ENCODE results near the gene PTPRN2.

Gene PTPRN2

DNA sequence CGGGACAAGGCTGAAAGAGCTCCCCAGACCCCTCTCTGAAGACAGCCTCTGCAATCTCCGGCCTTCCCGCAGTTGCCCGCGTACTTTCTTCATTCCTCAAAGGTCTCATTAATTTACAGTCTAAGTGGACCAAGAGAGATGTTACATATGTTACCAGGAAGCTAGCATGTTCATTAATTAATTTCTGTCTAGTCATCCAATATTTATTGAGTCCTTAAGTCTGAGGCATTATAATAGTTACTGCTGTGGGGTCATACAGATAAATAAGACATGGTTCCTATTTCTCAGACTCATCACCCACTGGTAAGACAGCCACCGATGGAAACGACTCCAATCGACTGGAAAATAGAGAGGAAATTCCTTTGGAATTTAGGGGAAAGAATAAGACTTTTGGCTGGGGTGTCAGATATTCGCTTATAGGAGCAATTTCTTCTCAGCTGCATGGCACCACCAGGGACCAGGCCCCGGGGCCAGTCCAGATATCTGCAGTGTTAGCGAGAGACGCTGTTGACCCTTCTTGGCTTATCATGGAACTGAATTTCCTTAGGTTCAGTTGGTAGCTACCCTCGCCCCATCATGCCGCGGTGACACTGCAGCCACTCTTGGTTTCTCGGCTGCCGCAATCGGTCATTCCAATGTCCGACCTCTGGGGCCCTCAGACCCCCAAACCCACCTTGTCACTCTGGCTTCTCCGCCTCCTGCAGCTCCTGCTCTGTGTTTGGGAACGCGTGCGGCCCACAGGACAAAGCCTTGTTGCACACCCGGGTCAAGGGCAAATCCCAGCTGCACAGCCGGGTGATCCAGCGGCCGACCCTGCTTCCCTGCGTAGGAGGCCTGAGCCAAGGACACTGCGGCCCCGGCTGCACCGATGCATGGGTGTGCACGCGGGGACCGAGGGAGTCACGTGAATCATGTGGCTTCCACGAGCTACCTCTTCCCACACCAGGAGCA lies 867.6 kb downstream of the PTPRN2 start:
- no peak for DNase-seq (ENCODE audit: low spot score)

GRCh38 chr7:157719008-157719682 lies 868.5 kb downstream of the PTPRN2 start:
- no peak for DNase-seq (ENCODE audit: low spot score)

GRCh38 chr7:157718303-157719007 lies 869.2 kb downstream of the PTPRN2 start:
- DNase-seq (ENCODE audit: low spot score), result no peak

DNA sequence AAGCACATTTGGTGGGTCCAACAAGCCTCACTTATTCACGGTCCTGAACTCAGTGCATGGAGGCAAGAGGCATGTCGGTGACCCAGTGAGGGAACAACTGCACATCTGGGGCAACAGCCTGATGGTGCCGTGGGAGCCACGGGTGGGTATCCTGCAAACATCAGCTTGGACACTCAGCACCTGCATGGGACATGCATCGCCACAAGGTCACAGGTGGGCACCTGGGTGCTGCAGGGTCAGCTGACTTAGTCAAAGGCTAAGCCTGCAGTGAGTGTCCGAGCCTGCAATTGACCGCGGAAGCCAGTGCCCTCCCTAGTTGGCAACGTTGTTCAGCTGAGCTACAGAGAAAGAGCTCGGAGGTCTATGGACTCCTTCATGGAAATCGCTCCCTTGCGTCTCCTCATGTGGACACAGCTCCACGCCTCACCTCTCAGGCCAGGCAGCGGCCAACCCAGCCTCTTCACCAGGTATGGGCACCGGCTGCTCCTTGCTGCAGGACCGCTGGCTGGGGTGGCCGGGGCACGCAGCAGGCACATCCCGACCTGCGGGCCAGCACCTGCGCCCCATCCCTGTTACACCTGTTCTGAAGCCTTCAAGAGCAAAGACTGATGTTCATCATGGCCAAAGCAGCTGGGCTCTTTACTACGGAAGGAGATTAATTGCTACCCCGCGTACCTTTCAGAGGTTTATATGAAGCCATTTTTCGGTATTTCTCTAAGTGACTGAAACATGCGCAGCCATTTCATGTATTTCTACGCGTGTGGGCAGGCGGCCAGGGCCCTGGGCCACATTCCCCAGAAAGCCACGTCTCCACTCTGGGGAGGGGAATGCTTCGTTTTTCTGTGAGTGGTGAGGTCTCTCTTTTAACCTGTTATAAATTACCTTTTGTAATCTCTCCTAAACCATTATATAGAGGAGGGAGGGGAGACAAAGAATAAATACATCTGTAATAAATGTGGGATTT lies 870.1 kb downstream of the PTPRN2 start:
- no peak for DNase-seq (ENCODE audit: low spot score)

DNA sequence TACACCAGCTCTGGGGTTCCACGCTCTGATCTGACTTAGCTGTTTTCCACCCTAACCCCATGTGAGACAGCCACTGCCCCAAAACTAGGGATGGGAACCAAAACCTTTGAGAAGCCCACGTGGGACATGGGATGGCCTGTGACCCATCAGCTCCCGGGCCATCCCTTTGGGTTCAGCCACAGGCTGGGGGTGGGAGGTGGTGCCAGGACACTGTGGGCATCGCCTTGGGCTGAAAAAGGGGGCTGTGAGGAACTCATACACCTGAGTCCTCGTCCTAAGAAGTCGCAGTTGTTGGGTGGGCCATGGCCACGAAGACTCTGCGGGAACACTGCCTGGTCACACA lies 871.7 kb downstream of the PTPRN2 start:
- DNase-seq (ENCODE audit: low spot score), result no peak

- DNase-seq (ENCODE audit: low spot score), result no peak
Observed at GRCh38 chr7:157715071-157715937, 872.3 kb downstream of the PTPRN2 start.

DNA sequence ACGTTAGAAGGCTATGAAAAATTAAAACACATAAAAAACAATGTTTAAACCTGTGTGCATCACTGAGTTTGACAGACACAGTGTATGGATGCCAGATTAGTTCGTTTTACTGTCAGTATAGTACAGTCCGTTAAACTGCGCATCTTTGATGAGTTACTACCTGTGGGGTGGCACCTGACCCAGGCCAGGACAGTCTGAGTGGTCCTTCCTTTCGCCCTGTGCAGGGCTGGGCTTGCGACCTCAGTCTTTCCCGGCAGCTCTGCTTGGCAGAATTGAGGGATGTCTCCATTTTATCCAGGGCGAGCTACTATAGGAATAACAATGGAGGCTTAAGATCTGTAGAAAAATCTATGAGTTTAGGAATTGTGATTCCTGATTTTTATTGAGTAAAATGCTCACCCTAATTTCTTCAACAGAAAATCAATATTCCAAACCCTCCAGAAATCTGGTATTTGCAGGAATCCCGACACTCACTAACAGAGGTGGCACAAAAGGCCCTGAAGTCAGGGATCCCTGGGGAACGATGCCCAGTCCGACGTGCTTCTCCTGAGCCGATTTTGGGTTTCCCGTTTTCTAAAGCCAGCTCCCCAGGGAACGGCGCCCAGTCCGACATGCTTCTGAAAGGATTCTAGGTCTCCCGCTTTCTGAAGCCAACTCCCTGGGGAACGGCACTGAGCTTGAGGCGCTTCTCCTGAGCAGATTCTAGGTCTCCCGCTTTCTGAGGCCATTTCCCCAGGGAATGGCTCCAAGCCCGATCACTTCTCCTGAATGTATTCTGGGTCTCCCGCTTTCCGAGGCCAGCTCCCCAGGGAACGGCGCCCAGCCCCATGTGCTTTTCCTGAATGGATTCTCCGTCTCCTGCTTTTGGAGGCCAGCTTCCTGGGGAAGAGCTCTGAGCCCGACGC lies 873.2 kb downstream of the PTPRN2 start:
- no peak for DNase-seq (ENCODE audit: low spot score)

- no peak for DNase-seq (ENCODE audit: low spot score)
Observed at GRCh38 chr7:157713591-157713990, 874.0 kb downstream of the PTPRN2 start.

DNA sequence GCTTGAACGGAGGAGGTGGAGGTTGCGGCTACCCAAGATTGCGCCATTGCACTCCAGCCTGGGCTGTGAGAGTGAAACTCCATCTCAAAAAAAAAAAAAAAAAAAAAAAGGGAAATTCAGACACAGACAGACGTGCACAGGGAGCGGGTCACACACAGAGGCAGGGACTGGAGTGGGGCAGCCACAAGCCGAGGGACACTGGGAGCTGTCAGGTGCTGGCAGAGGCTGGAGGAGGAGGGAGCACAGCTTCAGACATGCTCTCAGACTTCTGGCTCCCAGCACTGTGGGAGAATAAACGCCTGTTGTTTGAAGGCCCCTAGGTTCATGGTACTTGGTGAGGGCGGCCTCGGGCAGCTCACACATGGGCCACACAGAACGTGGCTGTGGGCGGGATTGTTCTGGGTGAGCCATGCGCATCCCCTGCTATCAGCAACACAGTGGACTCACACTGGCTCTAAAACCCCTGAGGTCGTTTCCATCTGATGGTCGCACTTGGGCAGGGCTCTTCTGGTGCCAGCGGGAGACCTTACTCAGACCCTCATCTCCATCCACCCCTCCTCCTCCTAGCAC lies 874.9 kb downstream of the PTPRN2 start:
- DNase-seq (ENCODE audit: low spot score), result no peak

DNA sequence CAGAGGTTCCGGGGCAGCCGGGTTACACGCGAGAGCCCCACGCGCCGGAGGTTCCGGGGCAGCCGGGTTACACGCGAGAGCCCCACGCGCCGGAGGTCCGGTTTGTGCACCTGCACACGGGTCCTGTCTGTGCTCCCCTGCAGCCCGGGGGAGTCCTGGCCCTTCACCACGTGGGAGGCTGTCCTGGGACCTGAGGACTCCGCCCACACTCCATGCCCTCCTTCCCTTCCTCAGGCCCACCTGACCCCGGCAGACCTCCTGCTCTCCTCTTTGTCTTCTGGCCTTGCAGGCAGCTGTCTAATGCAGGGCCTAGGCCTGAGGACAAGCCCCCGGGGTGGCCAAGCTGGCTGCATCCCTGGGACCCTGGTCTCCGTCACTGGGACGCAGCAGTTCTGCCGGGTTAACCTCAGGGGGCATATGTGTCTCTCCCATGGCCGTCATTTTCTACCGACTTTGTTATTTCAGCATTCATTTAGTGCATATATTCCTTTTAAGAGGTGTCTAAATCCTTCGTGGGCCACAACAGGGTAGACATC lies 876.2 kb downstream of the PTPRN2 start:
- no peak for DNase-seq (ENCODE audit: low spot score)

GRCh38 chr7:157710396-157710795 lies 877.2 kb downstream of the PTPRN2 start:
- no peak for DNase-seq (ENCODE audit: low spot score)

GRCh38 chr7:157709531-157710251 lies 877.9 kb downstream of the PTPRN2 start:
- DNase-seq (ENCODE audit: low spot score), result no peak

DNA sequence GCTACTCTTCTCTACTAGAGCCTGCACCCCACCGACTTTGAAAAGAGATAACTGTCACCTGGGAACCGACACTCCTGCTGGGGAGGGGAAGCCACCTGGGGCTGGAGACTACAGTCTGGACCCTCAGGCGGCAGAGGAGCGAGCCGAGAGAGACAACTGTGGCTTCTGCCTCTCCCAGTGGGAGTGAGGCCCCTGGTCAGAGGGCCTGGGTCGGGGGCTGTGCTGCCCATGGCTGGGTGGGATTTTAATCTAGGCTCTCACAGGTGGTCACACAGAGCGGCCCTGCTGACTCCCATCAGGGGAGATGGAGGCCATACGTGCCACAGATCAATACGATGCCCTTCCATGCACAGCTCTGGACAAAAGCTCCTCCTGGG lies 878.7 kb downstream of the PTPRN2 start:
- DNase-seq (ENCODE audit: low spot score), result no peak

GRCh38 chr7:157707983-157708918 lies 879.4 kb downstream of the PTPRN2 start:
- no peak for DNase-seq (ENCODE audit: low spot score)

DNA sequence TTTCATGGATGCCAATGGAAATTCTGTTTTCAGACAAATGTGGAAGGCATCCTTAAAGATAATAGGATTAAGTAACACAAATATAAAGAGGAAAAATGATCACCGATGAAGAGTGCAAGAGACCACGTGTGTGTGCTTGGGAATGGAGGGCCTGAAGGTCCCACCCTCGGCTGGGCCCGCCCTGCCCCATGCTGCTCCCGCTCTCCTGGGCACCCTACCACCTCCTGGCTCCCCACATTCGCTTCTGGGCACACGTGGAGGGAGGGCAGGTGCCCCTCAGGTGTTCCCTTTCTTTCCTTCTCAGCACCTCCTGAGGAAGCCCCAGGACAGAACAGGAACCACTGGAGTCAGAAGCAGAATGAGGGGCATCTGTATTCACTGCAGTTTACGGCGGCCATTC lies 883.3 kb downstream of the PTPRN2 start:
- no peak for DNase-seq (ENCODE audit: low spot score)

DNA sequence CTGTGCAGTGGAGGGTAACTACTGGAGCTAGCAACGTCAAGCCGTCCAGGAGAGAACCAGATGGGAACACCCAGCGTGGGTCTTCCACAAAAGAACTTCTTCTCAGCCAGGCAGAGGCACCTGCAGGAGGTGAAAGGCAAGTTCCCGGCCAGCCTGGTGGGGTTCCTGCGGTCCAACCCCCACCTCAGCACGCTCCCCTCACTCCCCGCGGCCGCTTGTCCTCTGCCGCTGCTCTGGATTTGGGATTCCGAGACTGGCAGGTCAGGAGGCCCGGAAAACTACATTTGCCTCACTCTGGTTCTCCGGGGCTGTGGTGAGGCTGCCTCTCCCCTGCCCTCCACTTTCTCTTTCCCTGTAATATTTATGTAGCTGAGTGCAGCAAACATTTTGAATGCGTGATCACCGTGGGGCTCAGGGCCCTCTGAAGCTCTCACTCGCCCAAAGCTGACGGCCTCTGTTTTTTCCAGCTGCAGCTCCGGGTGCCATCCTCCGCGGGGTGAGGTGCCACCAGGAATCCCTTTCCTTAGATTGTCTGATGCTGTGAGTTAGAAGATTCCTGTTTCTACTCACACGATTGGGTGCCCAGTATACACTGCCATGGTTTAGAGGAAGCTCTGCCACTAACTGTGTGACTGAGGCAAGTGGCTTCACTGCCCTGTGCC lies 884.0 kb downstream of the PTPRN2 start:
- DNase-seq (ENCODE audit: low spot score), result no peak
